NCI-H2171 treated with DMSO at 0.1 percent for 48 hours (cell line): ENCODE results near the gene HBG2.
"Not testable (repeated sequence)": the region's sequence is repeated elsewhere in the genome, so short reads cannot be mapped to it uniquely, and the experiment has no call there.

Source experiments
- DNase-seq: peaks from one replicate; lab custom pipeline; 2025; lab: John Stamatoyannopoulos, UW

HBG2 gene

GRCh38 chr11:5254646-5255413 lies at the start of gene HBG2:
TSS of gene HBG2 (minus strand) at chr11:5254781. CDS start at chr11:5254728, 53 bp downstream.
- DNase-seq = not testable (repeated sequence)

DNA sequence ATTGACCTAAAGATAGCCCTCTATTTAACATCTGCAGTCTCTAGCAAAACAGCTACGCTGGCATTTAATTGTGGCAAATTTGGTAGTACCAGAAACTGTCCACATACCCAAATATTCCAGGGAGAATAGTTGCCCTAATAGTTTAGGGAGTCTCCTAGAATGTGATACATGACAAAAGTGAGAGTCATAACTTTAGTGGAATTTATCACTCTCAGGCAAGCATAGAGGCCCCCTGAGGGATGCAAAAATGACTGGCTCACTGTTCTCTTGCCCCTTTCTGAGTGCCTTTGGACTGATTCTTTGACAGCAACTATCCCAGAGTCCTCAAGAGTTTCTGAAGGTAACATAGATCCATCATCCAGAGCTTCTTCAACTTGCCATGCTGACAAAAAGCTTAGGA lies 49.5 kb upstream of the HBG2 start:
- no peak for DNase-seq

DNA sequence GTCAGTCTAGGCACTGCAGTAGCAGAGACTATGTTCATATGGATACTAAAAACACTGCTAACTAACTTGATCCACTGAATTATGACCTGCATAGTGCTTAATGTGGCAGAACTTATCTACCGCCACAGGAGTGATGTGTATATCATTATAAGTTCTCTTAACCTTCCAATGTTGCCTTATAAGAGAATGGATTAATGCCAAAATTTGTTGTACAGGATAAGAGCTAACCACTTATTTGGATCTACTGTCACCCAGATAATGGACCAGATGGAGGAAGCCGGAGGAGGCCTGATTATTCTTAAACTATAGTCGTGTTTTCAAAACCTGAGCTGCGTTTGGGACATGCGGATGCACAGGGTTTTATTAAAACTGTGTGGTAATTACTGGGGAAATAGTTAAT lies 49.0 kb upstream of the HBG2 start:
- DNase-seq = no peak

- DNase-seq = no peak
Observed at GRCh38 chr11:5301846-5302245, 47.3 kb upstream of the HBG2 start, which contains the start of gene OR51B4. TSS of gene OR51B4 (minus strand) at chr11:5301946. CDS start at chr11:5301946, 0 bp downstream.

DNA sequence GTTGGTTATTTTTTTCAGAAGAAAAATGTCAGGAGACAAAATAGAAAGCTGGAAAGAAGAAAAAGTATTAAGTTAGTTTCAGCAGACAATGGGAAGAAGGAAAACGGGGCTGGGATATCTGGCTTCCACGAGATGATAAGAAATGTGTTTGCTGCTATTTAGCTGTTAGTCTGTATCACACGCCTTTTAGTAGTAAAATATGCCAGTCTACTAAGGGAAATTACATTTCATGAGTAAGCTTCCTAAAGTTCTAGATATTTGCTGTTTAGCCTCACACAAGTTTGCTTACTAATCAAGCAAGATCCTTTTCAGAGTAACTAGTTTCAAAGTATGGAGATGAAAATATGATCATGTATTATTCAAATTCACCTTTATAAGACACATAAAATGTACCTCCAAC lies 45.7 kb upstream of the HBG2 start:
- DNase-seq = no peak

- DNase-seq = no peak
Observed at GRCh38 chr11:5298451-5298850, 43.9 kb upstream of the HBG2 start.

GRCh38 chr11:5297721-5298323 lies 43.2 kb upstream of the HBG2 start:
- DNase-seq = no peak

DNA sequence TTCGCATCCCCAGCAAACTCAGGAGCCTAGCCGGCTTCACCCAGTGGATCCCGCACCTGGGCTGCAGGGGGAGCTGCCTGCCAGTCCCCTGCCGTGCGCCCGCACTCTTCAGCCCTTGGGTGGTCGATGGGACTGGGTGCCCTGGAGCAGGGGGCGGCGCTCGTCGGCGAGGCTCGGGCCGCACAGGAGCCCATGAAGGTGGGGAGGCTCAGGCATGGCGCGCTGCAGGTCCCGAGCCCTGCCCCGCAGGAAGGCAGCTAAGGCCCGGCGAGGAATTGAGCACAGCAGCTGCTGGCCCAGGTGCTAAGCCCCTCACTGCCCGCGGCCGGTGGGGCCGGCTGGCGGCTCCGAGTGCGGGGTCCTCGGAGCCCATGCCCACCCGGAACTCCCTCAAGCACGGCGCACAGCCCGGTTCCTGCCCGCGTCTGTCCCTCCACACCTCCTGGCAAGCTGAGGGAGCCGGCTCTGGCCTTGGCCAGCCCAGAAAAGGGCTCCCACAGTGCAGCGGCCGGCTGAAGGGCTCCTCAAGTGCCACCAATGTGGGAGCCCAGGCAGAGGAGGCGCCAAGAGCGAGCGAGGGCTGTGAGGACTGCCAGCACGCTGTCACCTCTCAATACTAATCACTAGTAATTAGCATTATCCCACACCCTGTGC lies 39.9 kb upstream of the HBG2 start:
- DNase-seq = not testable (repeated sequence)

GRCh38 chr11:5293028-5293427 lies 38.4 kb upstream of the HBG2 start:
- DNase-seq = no peak

- DNase-seq = no peak
Observed at GRCh38 chr11:5291207-5291838, 36.7 kb upstream of the HBG2 start.

DNA sequence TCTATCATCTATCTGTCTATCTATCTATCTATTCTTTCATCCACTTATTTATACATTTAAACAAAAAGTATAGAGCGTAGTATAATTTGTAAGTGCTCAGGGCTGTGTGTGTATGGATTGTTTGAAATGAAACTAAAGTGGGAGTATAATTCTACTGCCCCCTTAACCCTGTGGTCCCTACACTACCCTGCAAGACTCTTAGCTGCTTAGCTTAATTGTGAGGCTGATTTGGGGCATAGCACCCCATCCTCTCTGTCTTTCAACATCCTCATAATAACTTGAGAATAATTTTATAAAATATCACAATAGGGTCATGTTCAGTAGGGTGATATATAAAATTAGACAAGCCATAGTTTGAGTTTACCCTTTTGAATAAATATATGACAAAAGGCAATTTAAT lies 35.5 kb upstream of the HBG2 start:
- DNase-seq = no peak

DNA sequence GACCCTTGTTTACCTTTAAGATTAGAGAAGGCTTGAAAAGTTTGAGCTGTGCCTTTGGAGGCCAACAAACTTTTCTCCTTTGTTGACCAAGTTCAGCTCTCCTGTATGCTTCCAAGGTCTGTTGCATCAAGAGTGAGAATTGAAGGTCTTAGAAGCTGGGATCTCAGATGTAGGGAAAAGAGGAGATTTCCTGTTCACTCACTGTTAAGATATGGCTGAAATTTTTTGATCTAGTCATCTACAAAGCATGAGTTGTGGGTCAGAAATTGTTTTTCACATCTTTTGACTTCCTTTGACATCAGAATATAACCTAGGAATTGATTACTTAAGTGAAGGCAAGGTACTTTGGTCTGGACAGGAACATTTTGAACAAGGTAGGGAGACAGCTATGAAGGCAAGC lies 35.1 kb upstream of the HBG2 start:
- no peak for DNase-seq

- no peak for DNase-seq
Observed at GRCh38 chr11:5288906-5289550, 34.4 kb upstream of the HBG2 start.

DNA sequence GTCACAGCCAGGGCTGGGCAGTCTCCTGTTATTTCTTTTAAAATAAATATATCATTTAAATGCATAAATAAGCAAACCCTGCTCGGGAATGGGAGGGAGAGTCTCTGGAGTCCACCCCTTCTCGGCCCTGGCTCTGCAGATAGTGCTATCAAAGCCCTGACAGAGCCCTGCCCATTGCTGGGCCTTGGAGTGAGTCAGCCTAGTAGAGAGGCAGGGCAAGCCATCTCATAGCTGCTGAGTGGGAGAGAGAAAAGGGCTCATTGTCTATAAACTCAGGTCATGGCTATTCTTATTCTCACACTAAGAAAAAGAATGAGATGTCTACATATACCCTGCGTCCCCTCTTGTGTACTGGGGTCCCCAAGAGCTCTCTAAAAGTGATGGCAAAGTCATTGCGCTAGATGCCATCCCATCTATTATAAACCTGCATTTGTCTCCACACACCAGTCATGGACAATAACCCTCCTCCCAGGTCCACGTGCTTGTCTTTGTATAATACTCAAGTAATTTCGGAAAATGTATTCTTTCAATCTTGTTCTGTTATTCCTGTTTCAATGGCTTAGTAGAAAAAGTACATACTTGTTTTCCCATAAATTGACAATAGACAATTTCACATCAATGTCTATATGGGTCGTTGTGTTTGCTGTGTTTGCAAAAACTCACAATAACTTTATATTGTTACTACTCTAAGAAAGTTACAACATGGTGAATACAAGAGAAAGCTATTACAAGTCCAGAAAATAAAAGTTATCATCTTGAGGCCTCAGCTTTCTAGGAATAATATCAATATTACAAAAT lies 33.7 kb upstream of the HBG2 start:
- DNase-seq = no peak

DNA sequence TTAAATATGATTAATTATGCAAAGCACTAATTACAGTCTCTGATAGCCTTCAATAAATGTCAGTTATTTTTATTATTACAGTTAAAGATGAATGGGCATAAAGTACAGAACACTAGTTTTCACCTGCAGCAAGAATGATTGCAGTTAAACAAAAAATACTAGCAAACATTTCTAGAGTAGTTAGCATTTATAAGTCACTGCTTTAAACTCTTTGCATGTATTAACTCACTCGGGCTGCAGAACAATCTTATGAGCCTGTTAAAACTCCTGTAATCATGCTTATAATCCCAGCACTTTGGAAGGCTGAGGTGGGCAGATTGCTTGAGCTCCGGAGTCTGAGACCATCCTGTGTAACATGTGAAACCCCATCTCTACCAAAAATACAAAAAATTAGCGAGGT lies 32.3 kb upstream of the HBG2 start:
- DNase-seq = no peak

DNA sequence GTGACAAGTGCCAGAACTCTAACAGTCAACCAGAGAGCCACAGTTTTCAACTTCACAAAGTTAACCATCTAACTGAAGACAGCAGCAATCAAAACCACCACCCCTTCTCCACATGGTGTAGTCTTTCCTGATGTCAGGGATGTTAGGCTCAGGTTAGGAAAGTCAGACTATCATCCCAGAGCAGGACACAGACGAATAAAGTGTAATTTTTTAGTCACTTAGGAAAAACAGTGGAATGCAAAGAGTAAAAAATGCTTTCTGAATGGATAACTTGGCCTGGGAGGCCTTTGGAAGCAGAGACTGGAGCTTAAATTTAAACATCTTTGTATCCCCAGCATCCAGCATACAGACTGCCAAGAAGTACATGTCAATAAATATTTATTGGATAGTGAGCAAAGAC lies 31.8 kb upstream of the HBG2 start:
- DNase-seq = no peak

- no peak for DNase-seq
Observed at GRCh38 chr11:5285703-5286340, 31.2 kb upstream of the HBG2 start.

- no peak for DNase-seq
Observed at GRCh38 chr11:5284637-5285036, 30.1 kb upstream of the HBG2 start.

DNA sequence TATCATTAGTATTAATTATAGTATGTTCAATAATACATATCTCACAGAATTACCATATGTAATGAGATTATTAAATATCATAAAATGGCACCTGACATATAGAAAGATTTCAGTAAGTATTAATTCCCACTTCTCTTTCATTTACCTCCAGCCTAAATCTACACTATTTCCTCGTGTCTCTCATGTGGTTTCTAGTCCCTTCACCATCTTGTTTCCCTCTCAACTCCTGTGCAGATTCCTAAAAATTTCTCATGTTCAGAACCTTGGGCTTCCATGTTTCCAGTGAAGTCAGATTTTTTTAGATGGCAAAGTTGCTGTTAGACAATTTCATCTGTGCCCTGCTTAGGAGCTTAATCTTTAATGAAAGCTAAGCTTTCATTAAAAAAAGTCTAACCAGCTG lies 29.3 kb upstream of the HBG2 start:
- no peak for DNase-seq

DNA sequence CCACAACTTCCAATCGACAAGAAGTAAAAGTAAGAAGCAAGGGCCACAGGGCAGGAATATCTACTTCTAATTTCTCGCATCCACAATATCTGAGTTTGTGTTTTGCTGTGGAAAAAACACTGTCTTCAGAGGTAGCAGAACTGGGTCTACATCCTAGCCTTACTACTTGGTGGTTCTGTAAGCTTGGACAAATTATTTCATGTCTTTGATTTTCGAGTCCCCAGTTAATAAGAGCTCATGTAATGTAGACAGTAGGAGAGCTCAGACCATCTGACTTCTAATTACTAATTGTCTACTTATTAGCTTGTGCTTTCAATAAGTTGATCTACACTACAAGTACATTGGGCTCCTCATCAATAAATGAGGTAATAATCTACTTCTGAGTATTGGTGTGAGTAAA lies 28.5 kb upstream of the HBG2 start:
- DNase-seq = no peak

- no peak for DNase-seq
Observed at GRCh38 chr11:5282628-5283027, 28.0 kb upstream of the HBG2 start.
